Cardiac muscle cell (in vitro differentiated cells and primary cell): ENCODE data around the gene TOR1AIP2. TPM values are rescaled to one million over a fixed set of nuclear protein-coding genes. Genes with fewer than 3 reads are reported as not detected.
A peak's percentile ranks its signal among the peaks of the same experiment; 100 is the strongest.

ENCODE experiments used
- DNase-seq, 2 donors: peaks; one replicate each; pipeline versions ENCODE4 v3.0.0 to v3.0.0-alpha.2; 2010 to 2017; ENCODE audit warnings: low read depth in 1 of 2, low spot score in 1 of 2
- H3K27ac ChIP-seq: fragments of 200-600 bp; sonication (generic); 2 replicates; pipeline ENCODE4 v1.5.1; 2016
- H3K27me3 ChIP-seq: fragments of 200-600 bp; sonication (generic); 2 replicates; pipeline ENCODE4 v1.6.0; 2016; ENCODE audit warnings: control low read depth
- H3K36me3 ChIP-seq: fragments of 200-600 bp; sonication (generic); 2 replicates; pipeline ENCODE4 v1.5.1; 2016; ENCODE audit warnings: control low read depth
- H3K4me1 ChIP-seq: fragments of 200-600 bp; sonication (generic); 2 replicates; pipeline ENCODE4 v1.8.1; 2017; ENCODE audit warnings: low read depth, mild to moderate bottlenecking, mixed run types
- H3K4me3 ChIP-seq: fragments of 200-600 bp; sonication (generic); 2 replicates; pipeline ENCODE4 v1.5.1; 2016; ENCODE audit warnings: mild to moderate bottlenecking
- H3K9me3 ChIP-seq: fragments of 200-600 bp; sonication (generic); 2 replicates; pipeline ENCODE4 v1.5.1; 2017; ENCODE audit warnings: low read depth, mild to moderate bottlenecking, control low read depth
- CTCF ChIP-seq: IDR thresholded peaks from 2 replicates; pipeline ENCODE4 v1.5.1; 2012; ENCODE audit warnings: low read depth, mild to moderate bottlenecking, low read length
- polyA plus RNA-seq: library from polyadenylated mRNA; unstranded; fragments of >200 nt; fragmentation: Nextera tagmentation; extraction: Ambion mirVana; gene quantifications from 2 replicates; pipeline ENCODE4 v1.2.1, GENCODE V29; 2016
- total RNA-seq: library from RNA; depleted of rRNA; stranded (reverse); fragments of >200 nt; gene quantifications from 2 replicates; pipeline ENCODE4 v1.2.3, GENCODE V29; 2016

The TOR1AIP2 gene
- total and polyA plus RNA-seq, 2 experiments from 2014 or later = 20.7 to 75.6 TPM

GRCh38 chr1:179910934-179911333, 33.3 kb upstream of the TOR1AIP2 start:
- H3K4me3 ChIP-seq = no peak overlapping the region
- no peaks in the 10 kb centered on the region for H3K4me1 ChIP-seq
- peaks cover 34% of the 10 kb centered on the region for H3K36me3 ChIP-seq
- H3K27ac ChIP-seq = no peak overlapping the region
- no peak for DNase-seq
- no peaks in the 10 kb centered on the region for H3K27me3 ChIP-seq
- no peak for TF ChIP-seq CTCF
- H3K9me3 ChIP-seq = no peaks in the 10 kb centered on the region

GRCh38 chr1:179889589-179889988, 12.0 kb upstream of the TOR1AIP2 start:
- Histone ChIP-seq H3K4me3 (no peak overlapping the region), H3K9me3 (no peaks in the 10 kb centered on the region), H3K36me3 (peaks cover 48% of the 10 kb centered on the region), H3K27me3 (no peaks in the 10 kb centered on the region), H3K4me1 (no peaks in the 10 kb centered on the region), H3K27ac (no peak overlapping the region)
- no peak for TF ChIP-seq CTCF
- no peak for DNase-seq

GRCh38 chr1:179888071-179888470, 10.5 kb upstream of the TOR1AIP2 start:
- H3K27me3 ChIP-seq = no peaks in the 10 kb centered on the region
- H3K4me3 ChIP-seq = no peak overlapping the region
- H3K36me3 ChIP-seq = peaks cover 49% of the 10 kb centered on the region
- DNase-seq = no peak
- peaks cover 7% of the 10 kb centered on the region for H3K4me1 ChIP-seq
- no peak overlapping the region for H3K27ac ChIP-seq
- no peaks in the 10 kb centered on the region for H3K9me3 ChIP-seq
- no peak for TF ChIP-seq CTCF

GRCh38 chr1:179883745-179884138, 6.1 kb upstream of the TOR1AIP2 start:
- H3K4me3 ChIP-seq = peak overlapping the region; percentile 59
- peaks cover 26% of the 10 kb centered on the region for H3K36me3 ChIP-seq
- peak overlapping the region; percentile 98 for H3K27ac ChIP-seq
- peak in 1 of 2 donors; percentile 28 for DNase-seq
- H3K9me3 ChIP-seq = no peaks in the 10 kb centered on the region
- peaks cover 12% of the 10 kb centered on the region for H3K4me1 ChIP-seq
- TF ChIP-seq CTCF = no peak
- no peaks in the 10 kb centered on the region for H3K27me3 ChIP-seq

GRCh38 chr1:179883040-179883744, 5.6 kb upstream of the TOR1AIP2 start:
- no peaks in the 10 kb centered on the region for H3K27me3 ChIP-seq
- peak overlapping the region; percentile 98 for H3K27ac ChIP-seq
- H3K36me3 ChIP-seq = peaks cover 24% of the 10 kb centered on the region
- peaks cover 12% of the 10 kb centered on the region for H3K4me1 ChIP-seq
- peak overlapping the region; percentile 59 for H3K4me3 ChIP-seq
- no peak for DNase-seq
- TF ChIP-seq CTCF = no peak
- H3K9me3 ChIP-seq = no peaks in the 10 kb centered on the region
